Mesenchymal stem cell (in vitro differentiated cells and primary cell): Measurements from ENCODE around the gene SERTAD1.
"Not testable (repeated sequence)": the region's sequence is repeated elsewhere in the genome, so short reads cannot be mapped to it uniquely, and the experiment has no call there.

Experiments
- DNase-seq: peaks from one replicate; pipeline ENCODE4 v3.0.0-alpha.2; 2013
- H2AFZ ChIP-seq: one replicate; pipeline ENCODE4 v1.6.1; 2013; ENCODE audit warnings: low read depth, mild to moderate bottlenecking, control low read depth, inconsistent platforms, low read length, moderate library complexity
- H2AK5ac ChIP-seq: 2 replicates; pipeline ENCODE4 v1.6.1; 2013; ENCODE audit warnings: low read length, moderate library complexity, mild to moderate bottlenecking, inconsistent platforms; ENCODE audit not compliant: severe bottlenecking
- H2BK120ac ChIP-seq: one replicate; pipeline ENCODE4 v1.6.1; 2013; ENCODE audit warnings: low read depth, mild to moderate bottlenecking, inconsistent platforms, low read length, moderate library complexity
- H2BK12ac ChIP-seq, 2 experiments: one replicate each; pipeline ENCODE4 v1.6.1; 2013; ENCODE audit warnings: inconsistent platforms in 2 of 2, low read length in 2 of 2, mild to moderate bottlenecking in 2 of 2, moderate library complexity in 2 of 2, control low read depth in 1 of 2
- H2BK15ac ChIP-seq: one replicate; pipeline ENCODE4 v1.6.1; 2013; ENCODE audit warnings: mild to moderate bottlenecking, low read depth, inconsistent platforms; ENCODE audit not compliant: poor library complexity, severe bottlenecking
- H2BK5ac ChIP-seq: 2 replicates; pipeline ENCODE4 v1.6.1; 2013; ENCODE audit warnings: low read depth, mild to moderate bottlenecking, low read length, control low read depth, inconsistent platforms; ENCODE audit not compliant: poor library complexity, severe bottlenecking
- H3K14ac ChIP-seq, 2 experiments: one replicate each; pipeline ENCODE4 v1.6.1; 2013; ENCODE audit warnings: inconsistent platforms in 2 of 2, low read length in 2 of 2, control low read depth in 1 of 2, mild to moderate bottlenecking in 1 of 2, moderate library complexity in 1 of 2
- H3K18ac ChIP-seq, 2 experiments: one replicate each; pipeline ENCODE4 v1.6.1; 2013; ENCODE audit warnings: inconsistent platforms in 2 of 2, low read length in 2 of 2, control low read depth in 1 of 2, low read depth in 1 of 2, mild to moderate bottlenecking in 1 of 2
- H3K23ac ChIP-seq, 2 experiments: one replicate each; pipeline ENCODE4 v1.6.1; 2013; ENCODE audit warnings: inconsistent platforms in 2 of 2, low read length in 2 of 2, mild to moderate bottlenecking in 2 of 2, moderate library complexity in 2 of 2, control low read depth in 1 of 2
- H3K27ac ChIP-seq: 2 replicates; pipeline ENCODE4 v1.5.1; 2013; ENCODE audit warnings: mild to moderate bottlenecking, moderate library complexity, low read length, control low read depth, inconsistent platforms; ENCODE audit not compliant: poor library complexity, severe bottlenecking
- H3K27me3 ChIP-seq, 2 experiments: 2 replicates each; pipeline versions ENCODE4 v1.6.1 to v1.7.0; 2013; ENCODE audit warnings: low read length in 2 of 2, mild to moderate bottlenecking in 2 of 2, moderate library complexity in 2 of 2, control low read depth in 1 of 2, inconsistent platforms in 1 of 2; ENCODE audit not compliant: control insufficient read depth in 1 of 2, insufficient read depth in 1 of 2
- H3K36me3 ChIP-seq, 2 experiments: 2 replicates each; pipeline versions ENCODE4 v1.6.1 to v1.7.0; 2013; ENCODE audit warnings: low read length in 2 of 2, control low read depth in 1 of 2, inconsistent platforms in 1 of 2, low read depth in 1 of 2, mild to moderate bottlenecking in 1 of 2; ENCODE audit not compliant: insufficient read depth in 2 of 2, control insufficient read depth in 1 of 2
- H3K4ac ChIP-seq, 2 experiments: one replicate each; pipeline ENCODE4 v1.6.1; 2013; ENCODE audit warnings: inconsistent platforms in 2 of 2, low read length in 2 of 2, mild to moderate bottlenecking in 2 of 2, moderate library complexity in 2 of 2, control low read depth in 1 of 2, low read depth in 1 of 2
- H3K4me1 ChIP-seq: 2 replicates; pipeline ENCODE4 v1.6.1; 2013; ENCODE audit warnings: low read depth, low read length, control low read depth; ENCODE audit not compliant: control insufficient read depth, insufficient read depth
- H3K4me2 ChIP-seq: 2 replicates; pipeline ENCODE4 v1.6.1; 2013; ENCODE audit warnings: low read length, mild to moderate bottlenecking, inconsistent platforms; ENCODE audit not compliant: poor library complexity, severe bottlenecking
- H3K4me3 ChIP-seq, 2 experiments: 2 replicates each; pipeline versions ENCODE4 v1.5.1 to v1.7.0; 2013; ENCODE audit warnings: low read length in 2 of 2, mild to moderate bottlenecking in 2 of 2, control low read depth in 1 of 2, low read depth in 1 of 2; ENCODE audit not compliant: insufficient read depth in 1 of 2
- H3K79me1 ChIP-seq: replicated peaks from 2 replicates; pipeline ENCODE4 v1.6.1; 2013; ENCODE audit warnings: mild to moderate bottlenecking, control low read depth, low read length, inconsistent platforms; ENCODE audit not compliant: poor library complexity, severe bottlenecking
- H3K9ac ChIP-seq: 2 replicates; pipeline ENCODE4 v1.7.0; 2013; ENCODE audit warnings: mild to moderate bottlenecking, low read length, moderate library complexity
- H3K9me3 ChIP-seq: 2 replicates; pipeline ENCODE4 v1.7.0; 2013; ENCODE audit warnings: mild to moderate bottlenecking, low read length; ENCODE audit not compliant: control insufficient read depth
- H4K8ac ChIP-seq: one replicate; pipeline ENCODE4 v1.6.1; 2013; ENCODE audit warnings: inconsistent platforms, mild to moderate bottlenecking, low read length, moderate library complexity
- H4K91ac ChIP-seq: one replicate; pipeline ENCODE4 v1.6.1; 2013; ENCODE audit warnings: mild to moderate bottlenecking, low read length, inconsistent platforms
- WGBS: methylation state at CpG from one replicate; pipeline ENCODE4 v1.1.7; 2013; ENCODE audit warnings: mixed read lengths; 5-methylcytosine and 5-hydroxymethylcytosine counted together

SERTAD1 gene

GRCh38 chr19:40463587-40464037 is 37.8 kb upstream of the SERTAD1 start:
- not testable (repeated sequence) for H3K4me2 ChIP-seq, H3K9me3 ChIP-seq, H3K18ac ChIP-seq, H3K36me3 ChIP-seq, H2BK5ac ChIP-seq, H2BK12ac ChIP-seq, H3K4ac ChIP-seq, H2AK5ac ChIP-seq, H3K27me3 ChIP-seq, H4K8ac ChIP-seq, H2AFZ ChIP-seq, H2BK15ac ChIP-seq, H3K27ac ChIP-seq, H4K91ac ChIP-seq, H2BK120ac ChIP-seq, H3K79me1 ChIP-seq, H3K14ac ChIP-seq, H3K23ac ChIP-seq
- WGBS: 81% methylated on average over 10 of the region's 12 CpGs
- Histone ChIP-seq H3K4me3 (peak overlapping the region in 1 of 2 experiments; percentile 83), H3K4me1 (peaks cover 22% of the 10 kb centered on the region), H3K9ac (peak overlapping the region; percentile 91)
- DNase-seq: peak; percentile 38

GRCh38 chr19:40461669-40462221 is 36.0 kb upstream of the SERTAD1 start:
- peaks cover 17% of the 10 kb centered on the region for H3K4me1 ChIP-seq
- no peak overlapping the region for H3K27ac ChIP-seq
- WGBS: 87% methylated on average over 7 of the region's 7 CpGs
- H3K9ac ChIP-seq: no peak overlapping the region
- H3K18ac ChIP-seq: no peak overlapping the region
- no peak overlapping the region for H3K4ac ChIP-seq
- no peaks in the 10 kb centered on the region for H3K9me3 ChIP-seq
- H2BK15ac ChIP-seq: no peak overlapping the region
- no peak overlapping the region for H4K8ac ChIP-seq
- no peak overlapping the region for H4K91ac ChIP-seq
- H3K4me3 ChIP-seq: no peak overlapping the region
- no peak overlapping the region for H3K14ac ChIP-seq
- DNase-seq: no peak
- peaks cover 11% of the 10 kb centered on the region for H3K79me1 ChIP-seq
- H3K27me3 ChIP-seq: peaks cover 0 to 6% of the 10 kb centered on the region in 2 experiments
- H3K4me2 ChIP-seq: no peak overlapping the region
- H2BK120ac ChIP-seq: no peak overlapping the region
- no peak overlapping the region for H2AK5ac ChIP-seq
- H2BK12ac ChIP-seq: no peak overlapping the region
- peaks cover 12% of the 10 kb centered on the region in 2 experiments for H3K36me3 ChIP-seq
- no peak overlapping the region for H2BK5ac ChIP-seq
- H2AFZ ChIP-seq: no peak overlapping the region
- H3K23ac ChIP-seq: peak overlapping the region in 1 of 2 experiments; percentile 16

GRCh38 chr19:40460185-40460584 is 34.4 kb upstream of the SERTAD1 start:
- Histone ChIP-seq H2BK12ac (no peak overlapping the region), H3K27ac (no peak overlapping the region), H3K4ac (no peak overlapping the region), H2AFZ (no peak overlapping the region), H3K4me2 (no peak overlapping the region), H4K8ac (no peak overlapping the region), H3K14ac (no peak overlapping the region), H2BK5ac (no peak overlapping the region), H3K18ac (no peak overlapping the region), H2AK5ac (no peak overlapping the region), H3K4me1 (peaks cover 8% of the 10 kb centered on the region), H4K91ac (no peak overlapping the region), H3K27me3 (no peaks in the 10 kb centered on the region), H2BK15ac (no peak overlapping the region), H3K23ac (no peak overlapping the region), H3K9me3 (no peaks in the 10 kb centered on the region), H3K4me3 (no peak overlapping the region), H3K36me3 (peaks cover 12 to 23% of the 10 kb centered on the region in 2 experiments), H3K79me1 (peaks cover 11% of the 10 kb centered on the region), H2BK120ac (no peak overlapping the region), H3K9ac (no peak overlapping the region)
- no peak for DNase-seq
- 100% methylated on average over 3 of the region's 3 CpGs for WGBS

DNA sequence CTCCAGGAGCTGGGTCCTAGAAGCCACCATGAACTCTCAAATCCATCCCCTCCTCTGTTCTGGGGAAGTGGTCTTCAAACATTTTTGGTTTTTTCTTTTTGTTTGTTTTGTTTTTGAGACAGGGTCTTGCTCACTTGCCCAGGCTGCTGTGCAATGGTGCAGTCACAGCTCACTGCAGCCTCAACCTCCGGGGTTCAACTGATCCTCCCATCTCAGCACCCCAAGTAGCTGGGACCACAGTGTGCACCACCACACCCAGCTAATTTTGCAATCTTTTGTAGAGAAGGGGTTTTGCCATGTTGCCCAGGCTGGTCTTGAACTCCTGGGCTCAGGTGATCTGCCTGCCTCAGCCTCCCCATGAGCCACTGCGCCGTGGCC is 32.8 kb upstream of the SERTAD1 start:
- Histone ChIP-seq H2AK5ac (no peak overlapping the region), H3K4ac (no peak overlapping the region), H3K79me1 (peaks cover 9% of the 10 kb centered on the region), H2BK120ac (no peak overlapping the region), H3K4me2 (no peak overlapping the region), H3K9ac (no peak overlapping the region), H3K4me1 (peaks cover 3% of the 10 kb centered on the region), H3K23ac (no peak overlapping the region), H2AFZ (no peak overlapping the region), H2BK5ac (no peak overlapping the region), H2BK12ac (no peak overlapping the region), H3K14ac (no peak overlapping the region), H4K8ac (no peak overlapping the region), H3K4me3 (no peak overlapping the region), H2BK15ac (no peak overlapping the region), H3K9me3 (no peaks in the 10 kb centered on the region), H3K18ac (no peak overlapping the region), H3K27ac (no peak overlapping the region), H3K36me3 (peaks cover 12 to 27% of the 10 kb centered on the region in 2 experiments), H4K91ac (no peak overlapping the region), H3K27me3 (no peaks in the 10 kb centered on the region)
- no peak for DNase-seq
- 91% methylated on average over 3 of the region's 3 CpGs for WGBS
